HFFc6 (cell line): ENCODE data around the gene YPEL1. TPM values are rescaled to one million over a fixed set of nuclear protein-coding genes. Genes with fewer than 3 reads are reported as not detected.

Source experiments
- DNase-seq: peaks from one replicate; pipeline ENCODE4 v3.0.0-alpha.2; 2018
- H3K27ac Mint-ChIP-seq: 2 replicates; pipeline ENCODE4 v1.8.0; 2020; ENCODE audit warnings: mild to moderate bottlenecking, mixed read lengths
- H3K27me3 Mint-ChIP-seq: 2 replicates; pipeline ENCODE4 v1.8.0; 2021; ENCODE audit warnings: mild to moderate bottlenecking, moderate library complexity, mixed read lengths; ENCODE audit not compliant: insufficient read depth
- H3K36me3 Mint-ChIP-seq: 2 replicates; pipeline ENCODE4 v1.8.0; 2021; ENCODE audit warnings: low read depth, mixed read lengths
- H3K4me1 Mint-ChIP-seq: 2 replicates; pipeline ENCODE4 v1.8.0; 2020; ENCODE audit warnings: low read depth, mixed read lengths
- H3K4me3 Mint-ChIP-seq: 2 replicates; pipeline ENCODE4 v1.8.0; 2020; ENCODE audit warnings: mild to moderate bottlenecking, moderate library complexity, mixed read lengths
- H3K9me3 Mint-ChIP-seq: 2 replicates; pipeline ENCODE4 v1.8.0; 2020; ENCODE audit warnings: mild to moderate bottlenecking, mixed read lengths
- CTCF ChIP-seq: fragments of 200-600 bp; sonication (generic); IDR thresholded peaks from 2 replicates; pipeline ENCODE4 v1.5.0; 2021; ENCODE audit warnings: antibody characterized with exemption, mild to moderate bottlenecking
- total RNA-seq, 6 experiments: library from RNA; stranded (reverse); fragmentation: NEBNext Ultra II Directional; extraction: Animal tissue kit (Norgen Biotek cat#: 25700); gene quantifications; 2 replicates in 1 of 6; 3 replicates in 5 of 6; pipeline ENCODE4 v1.2.3, GENCODE V29; 2021

YPEL1 gene
- total RNA-seq, 6 experiments from 2014 or later: 0.17 to 0.38 (median 0.20) TPM; not detected in 1

- TF ChIP-seq CTCF: no peak
- H3K4me1 Mint-ChIP-seq: peaks cover 14% of the 10 kb centered on the region
- H3K27me3 Mint-ChIP-seq: peaks cover 2% of the 10 kb centered on the region
- H3K36me3 Mint-ChIP-seq: peaks cover 28% of the 10 kb centered on the region
- H3K27ac Mint-ChIP-seq: no peak overlapping the region
- DNase-seq: no peak
- H3K9me3 Mint-ChIP-seq: no peaks in the 10 kb centered on the region
- H3K4me3 Mint-ChIP-seq: no peak overlapping the region
These were observed 27.4 kb upstream of the YPEL1 start for GRCh38 chr22:21762712-21763581.

GRCh38 chr22:21761994-21762680, 26.5 kb upstream of the YPEL1 start:
- Mint-ChIP-seq H3K27me3 (no peaks in the 10 kb centered on the region; the same call in none of the 2 replicates), H3K27ac (0 out of 2 replicates have a peak overlapping the region, but pooled peaks have one; percentile 10), H3K4me3 (no peak overlapping the region), H3K9me3 (no peaks in the 10 kb centered on the region), H3K36me3 (peaks cover 22% of the 10 kb centered on the region), H3K4me1 (peaks cover 14% of the 10 kb centered on the region)
- no peak for TF ChIP-seq CTCF
- DNase-seq: no peak

- no peak for TF ChIP-seq CTCF
- Mint-ChIP-seq H3K4me3 (no peak overlapping the region), H3K27me3 (peaks cover 1% of the 10 kb centered on the region), H3K4me1 (peaks cover 18% of the 10 kb centered on the region), H3K36me3 (peaks cover 22% of the 10 kb centered on the region), H3K9me3 (no peaks in the 10 kb centered on the region), H3K27ac (peak overlapping the region; percentile 58)
- DNase-seq: no peak
These were observed 25.5 kb upstream of the YPEL1 start for GRCh38 chr22:21761086-21761485.

GRCh38 chr22:21760640-21761039, 25.0 kb upstream of the YPEL1 start:
- TF ChIP-seq CTCF: no peak
- no peaks in the 10 kb centered on the region for H3K9me3 Mint-ChIP-seq
- H3K4me1 Mint-ChIP-seq: peaks cover 22% of the 10 kb centered on the region
- peaks cover 5% of the 10 kb centered on the region for H3K27me3 Mint-ChIP-seq
- peak overlapping the region; percentile 58; the same call in 1 of the 2 replicates for H3K27ac Mint-ChIP-seq
- no peak overlapping the region for H3K4me3 Mint-ChIP-seq
- peak; percentile 35 for DNase-seq
- H3K36me3 Mint-ChIP-seq: peaks cover 22% of the 10 kb centered on the region

- H3K27me3 Mint-ChIP-seq: peaks cover 5% of the 10 kb centered on the region
- no peak for DNase-seq
- H3K4me3 Mint-ChIP-seq: no peak overlapping the region
- H3K27ac Mint-ChIP-seq: peak overlapping the region; percentile 12; the same call in 1 of the 2 replicates
- H3K36me3 Mint-ChIP-seq: peaks cover 22% of the 10 kb centered on the region
- H3K9me3 Mint-ChIP-seq: no peaks in the 10 kb centered on the region
- TF ChIP-seq CTCF: no peak
- H3K4me1 Mint-ChIP-seq: peaks cover 31% of the 10 kb centered on the region
These were observed 24.2 kb upstream of the YPEL1 start for GRCh38 chr22:21759646-21760376.
